ENCODE data around the gene AGAP1.

The AGAP1 gene

DNA sequence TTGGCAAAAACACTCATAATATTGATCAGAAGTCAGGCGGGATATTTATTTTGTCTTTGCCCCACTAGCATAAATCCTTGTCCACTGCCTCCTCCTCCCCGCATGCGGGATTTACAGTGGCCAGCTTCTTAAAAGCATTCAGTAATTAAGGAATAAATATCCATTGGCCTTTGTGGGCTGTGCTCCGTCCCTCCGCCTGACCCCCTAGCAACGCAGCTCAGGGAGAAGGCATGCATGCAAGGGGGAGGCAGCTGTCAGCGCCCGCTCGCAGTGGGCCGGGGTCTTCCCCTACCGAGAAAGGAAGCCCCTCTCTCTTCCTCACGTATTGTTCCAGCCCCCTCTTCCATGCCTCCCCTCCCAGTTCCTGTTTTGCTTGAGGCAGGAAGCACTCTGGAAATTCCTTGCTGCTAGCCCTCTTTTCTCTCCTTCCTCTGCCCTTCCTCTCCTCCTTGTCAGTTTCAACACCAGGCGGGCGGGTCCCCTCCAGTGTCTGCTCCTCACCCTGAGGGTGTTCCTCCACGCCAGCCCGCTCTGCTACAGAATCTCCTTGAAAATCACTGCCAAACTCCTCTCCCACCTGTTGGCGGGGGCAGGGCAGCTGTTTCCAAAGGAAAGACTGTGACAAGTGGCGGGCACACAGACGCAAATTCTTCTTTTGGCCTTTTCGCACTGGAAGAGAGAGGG, 614.2 kb downstream of the AGAP1 start:
- TF ChIP-seq, protein P1, sequence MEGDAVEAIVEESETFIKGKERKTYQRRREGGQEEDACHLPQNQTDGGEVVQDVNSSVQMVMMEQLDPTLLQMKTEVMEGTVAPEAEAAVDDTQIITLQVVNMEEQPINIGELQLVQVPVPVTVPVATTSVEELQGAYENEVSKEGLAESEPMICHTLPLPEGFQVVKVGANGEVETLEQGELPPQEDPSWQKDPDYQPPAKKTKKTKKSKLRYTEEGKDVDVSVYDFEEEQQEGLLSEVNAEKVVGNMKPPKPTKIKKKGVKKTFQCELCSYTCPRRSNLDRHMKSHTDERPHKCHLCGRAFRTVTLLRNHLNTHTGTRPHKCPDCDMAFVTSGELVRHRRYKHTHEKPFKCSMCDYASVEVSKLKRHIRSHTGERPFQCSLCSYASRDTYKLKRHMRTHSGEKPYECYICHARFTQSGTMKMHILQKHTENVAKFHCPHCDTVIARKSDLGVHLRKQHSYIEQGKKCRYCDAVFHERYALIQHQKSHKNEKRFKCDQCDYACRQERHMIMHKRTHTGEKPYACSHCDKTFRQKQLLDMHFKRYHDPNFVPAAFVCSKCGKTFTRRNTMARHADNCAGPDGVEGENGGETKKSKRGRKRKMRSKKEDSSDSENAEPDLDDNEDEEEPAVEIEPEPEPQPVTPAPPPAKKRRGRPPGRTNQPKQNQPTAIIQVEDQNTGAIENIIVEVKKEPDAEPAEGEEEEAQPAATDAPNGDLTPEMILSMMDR (IDR thresholded peaks at IDR 0.05; ENCODE audit: low read depth, low read length, missing control alignments) = no peak
- no peak overlapping the region for H3K4me3 ChIP-seq (ENCODE audit: low read depth, low read length)
- no peak for DNase-seq (ENCODE audit: low read depth)

DNA sequence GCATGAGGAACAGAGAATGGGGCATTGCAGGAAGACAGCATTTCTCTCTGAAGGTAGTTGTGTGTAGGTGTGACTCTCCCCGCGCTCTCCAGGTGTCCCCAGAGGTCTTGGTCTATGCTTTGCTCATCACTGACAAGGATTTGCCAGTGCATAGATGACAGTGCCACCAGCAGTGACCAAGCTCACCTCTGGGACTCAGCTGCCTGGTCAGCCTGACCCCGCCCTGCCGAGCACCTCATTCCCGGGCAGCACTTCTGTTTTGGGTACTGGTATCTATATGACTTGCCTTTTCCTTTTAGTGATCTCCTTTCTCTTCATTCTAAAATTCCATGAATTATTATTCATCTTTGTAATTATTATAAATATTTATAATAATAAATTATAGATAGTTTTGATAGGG, 615.2 kb downstream of the AGAP1 start:
- DNase-seq (ENCODE audit: low read depth) = no peak
- TF ChIP-seq, protein P1 (IDR thresholded peaks at IDR 0.05; ENCODE audit: low read depth, low read length, missing control alignments) = no peak
- H3K4me3 ChIP-seq (ENCODE audit: low read depth, low read length) = no peak overlapping the region

DNA sequence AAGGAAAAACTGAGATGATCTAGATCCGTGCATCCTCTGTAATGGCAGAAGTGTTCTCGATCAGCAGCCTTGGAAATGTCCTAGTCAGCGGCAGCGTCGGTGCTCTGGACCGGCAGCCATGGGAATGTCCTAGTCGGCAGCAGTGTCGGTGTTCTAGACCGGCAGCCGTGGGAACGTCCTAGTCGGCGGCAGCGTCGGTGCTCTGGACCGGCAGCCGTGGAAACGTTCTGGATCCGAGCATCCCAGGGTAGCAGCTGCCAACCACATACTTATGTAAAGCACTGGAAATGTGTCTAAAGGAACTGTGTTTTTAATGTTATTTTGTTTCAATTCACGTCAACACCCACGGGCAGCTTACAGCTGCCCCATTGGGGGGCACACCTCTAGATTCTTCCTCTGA, 615.6 kb downstream of the AGAP1 start:
- no peak overlapping the region for H3K4me3 ChIP-seq (ENCODE audit: low read depth, low read length)
- TF ChIP-seq, protein P1 (IDR thresholded peaks at IDR 0.05; ENCODE audit: low read depth, low read length, missing control alignments) = no peak
- no peak for DNase-seq (ENCODE audit: low read depth)

DNA sequence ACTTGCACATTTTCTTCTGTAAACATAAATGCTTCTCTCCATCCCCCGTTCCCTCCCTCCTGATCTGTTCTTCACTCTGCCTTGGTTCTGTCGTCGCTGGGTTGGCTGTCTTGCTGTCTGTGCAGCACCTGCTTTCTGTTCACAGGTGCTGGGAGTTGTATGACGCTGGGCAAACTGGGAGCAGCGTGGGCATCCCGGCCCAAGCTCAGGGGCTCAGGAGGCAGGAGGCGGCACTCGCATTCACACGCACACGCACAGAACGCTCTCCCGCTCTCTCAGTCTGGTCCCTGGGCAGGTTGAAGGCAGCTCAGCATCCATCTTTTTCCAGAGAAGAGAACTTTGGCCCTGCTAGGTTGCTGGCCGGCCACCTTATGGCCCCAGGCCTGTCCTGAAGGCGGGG, 618.6 kb downstream of the AGAP1 start:
- H3K4me3 ChIP-seq (ENCODE audit: low read depth, low read length) = no peak overlapping the region
- DNase-seq (ENCODE audit: low read depth) = no peak
- TF ChIP-seq, protein P1 (IDR thresholded peaks at IDR 0.05; ENCODE audit: low read depth, low read length, missing control alignments) = no peak

DNA sequence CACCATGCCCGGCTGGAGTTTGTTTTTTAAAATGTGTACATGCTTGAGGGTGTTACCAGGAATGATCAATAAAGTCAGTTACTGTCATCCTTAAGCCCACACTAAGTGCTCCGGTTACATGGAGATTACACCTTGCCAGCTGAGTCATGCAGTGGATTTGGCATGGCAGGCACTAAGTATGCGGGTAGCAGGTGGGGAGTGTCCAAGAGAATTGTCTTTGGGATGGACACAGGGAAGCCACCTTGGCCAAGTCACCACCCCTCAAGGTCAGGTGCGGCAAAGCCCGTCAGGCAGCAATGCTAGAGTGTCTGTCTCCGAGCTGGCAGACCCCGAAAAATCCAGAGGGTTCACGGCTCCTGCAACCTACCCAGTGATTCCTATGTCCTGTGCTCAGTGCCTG, 619.6 kb downstream of the AGAP1 start:
- H3K4me3 ChIP-seq (ENCODE audit: low read depth, low read length) = no peak overlapping the region
- TF ChIP-seq, protein P1 (IDR thresholded peaks at IDR 0.05; ENCODE audit: low read depth, low read length, missing control alignments) = no peak
- DNase-seq (ENCODE audit: low read depth) = no peak

DNA sequence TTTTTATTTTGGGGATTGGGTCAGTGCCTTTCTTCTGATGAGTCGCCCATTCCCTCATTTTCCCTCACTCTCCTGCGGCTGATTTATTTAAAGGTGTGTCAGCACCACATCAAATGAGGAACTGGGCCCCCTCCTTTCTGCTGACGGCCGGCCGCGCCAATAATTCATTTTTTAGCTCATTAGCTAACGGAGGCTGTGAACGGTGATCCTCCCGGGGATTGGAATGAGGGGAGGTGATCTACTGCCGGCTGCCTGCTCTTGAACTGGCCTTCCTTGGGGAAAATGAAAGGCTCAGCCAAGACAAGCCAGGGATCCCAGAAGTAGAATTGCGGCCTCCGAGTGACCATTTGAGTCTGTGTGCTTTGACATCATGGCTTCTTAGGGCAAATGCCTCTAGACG, 620.1 kb downstream of the AGAP1 start:
- TF ChIP-seq, protein P1 (IDR thresholded peaks at IDR 0.05; ENCODE audit: low read depth, low read length, missing control alignments) = no peak
- no peak overlapping the region for H3K4me3 ChIP-seq (ENCODE audit: low read depth, low read length)
- DNase-seq (ENCODE audit: low read depth) = no peak

DNA sequence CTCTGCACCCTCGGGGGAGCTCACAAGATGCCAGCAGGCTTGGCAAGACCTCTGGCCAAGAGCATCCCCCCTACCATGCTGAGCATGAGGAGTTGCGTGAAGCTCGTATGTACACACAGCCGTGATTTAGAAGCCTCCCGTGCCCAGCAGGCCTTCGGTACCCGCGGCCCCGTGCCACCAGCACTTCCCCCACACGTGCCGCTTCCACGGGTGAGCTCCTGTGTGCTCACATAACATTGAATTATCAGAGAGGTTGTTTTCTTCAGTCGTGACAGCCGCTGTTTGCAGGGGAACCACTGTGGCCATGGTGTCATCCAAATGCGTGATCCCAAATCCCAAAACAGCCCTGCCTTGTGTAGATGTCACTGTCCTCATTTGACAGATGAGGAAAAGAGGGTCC, 621.1 kb downstream of the AGAP1 start:
- no peak for DNase-seq (ENCODE audit: low read depth)
- no peak overlapping the region for H3K4me3 ChIP-seq (ENCODE audit: low read depth, low read length)

More for the DNA sequence above, 621.1 kb downstream of the AGAP1 start:
- TF ChIP-seq, protein P1 (IDR thresholded peaks at IDR 0.05; ENCODE audit: low read depth, low read length, missing control alignments) = no peak

Data from GM12864 (cell line).